GM12878 (cell line): ENCODE results near the gene THNSL1. TPM values are rescaled to one million over a fixed set of nuclear protein-coding genes. Genes with fewer than 3 reads are reported as not detected.

Experiments
- ATAC-seq: fragments of 200-7000 bp; cut with Tn5 transposase; 3 replicates; pipeline ENCODE4 v1.9.1; 2020; ENCODE audit warnings: mild to moderate bottlenecking, moderate library complexity
- BruUV-seq: library from RNA; stranded (reverse); fragments of 400-500 nt; replicated peaks from 2 replicates; lab custom pipeline; 2021; lab: Mats Ljungman, UMichigan
- CTCF ChIA-PET: fragments of 300-600 bp; sonication (Branson Sonifier 250); formaldehyde crosslinking; extraction: SDS; loops from one replicate; lab custom pipeline; 2021; ENCODE audit warnings: inconsistent platforms; lab: Yijun Ruan, JAX
- POLR2A ChIA-PET: fragments of 350-600 bp; formaldehyde crosslinking; extraction: SDS; loops from one replicate; lab custom pipeline; 2021; ENCODE audit warnings: inconsistent platforms; lab: Charles Lee
- RAD21 ChIA-PET: fragments of 300-600 bp; sonication (Branson Sonifier 250); formaldehyde crosslinking; loops from one replicate; lab custom pipeline; 2023; ENCODE audit warnings: antibody characterized with exemption; ENCODE audit not compliant: unreplicated experiment; lab: Charles Lee
- SMC1A ChIA-PET: fragments of 300-600 bp; sonication (Branson Sonifier 250); formaldehyde crosslinking; loops from one replicate; lab custom pipeline; 2023; ENCODE audit not compliant: unreplicated experiment, uncharacterized antibody; lab: Charles Lee
- DNase-seq: peaks from one replicate; pipeline ENCODE4 v3.0.0-alpha.2; 2011; ENCODE audit warnings: low read depth, low spot score
- FAIRE-seq: peaks from 3 replicates; lab custom pipeline; 2011; peaks lifted over from hg19 to GRCh38; lab: Jason Lieb, UNC
- H2AFZ ChIP-seq: 2 replicates; pipeline ENCODE4 v1.6.0; 2011; ENCODE audit warnings: low read depth, low read length, control low read depth; ENCODE audit not compliant: control insufficient read depth
- H3K27ac ChIP-seq: 2 replicates; pipeline ENCODE4 v1.5.1; 2011; ENCODE audit warnings: control low read depth; ENCODE audit not compliant: control insufficient read depth, insufficient read depth
- H3K27me3 ChIP-seq, 2 experiments: replicated peaks in 1 of 2; 2 replicates each; pipeline versions ENCODE4 v1.6.0 to v1.6.1; 2011; ENCODE audit warnings: low read length in 1 of 2; ENCODE audit not compliant: control insufficient read depth in 2 of 2, insufficient read depth in 2 of 2
- H3K36me3 ChIP-seq, 2 experiments: 2 replicates each; pipeline ENCODE4 v1.5.1; 2011; ENCODE audit warnings: low read length in 1 of 2; ENCODE audit not compliant: control insufficient read depth in 2 of 2, insufficient read depth in 2 of 2
- H3K4me1 ChIP-seq: 2 replicates; pipeline ENCODE4 v1.6.1; 2011; ENCODE audit warnings: mild to moderate bottlenecking, low read length, moderate library complexity, mixed read lengths; ENCODE audit not compliant: control insufficient read depth, insufficient read depth
- H3K4me2 ChIP-seq: 2 replicates; pipeline ENCODE4 v1.6.0; 2011; ENCODE audit warnings: control low read depth; ENCODE audit not compliant: control insufficient read depth, insufficient read depth
- H3K4me3 ChIP-seq: fragments of 200-600 bp; sonication (generic); 2 replicates; pipeline ENCODE4 v1.5.1; 2016
- H3K79me2 ChIP-seq: 2 replicates; pipeline ENCODE4 v1.6.0; 2011; ENCODE audit warnings: low read length; ENCODE audit not compliant: control insufficient read depth, insufficient read depth
- H3K9ac ChIP-seq: 2 replicates; pipeline ENCODE4 v1.8.0; 2011; ENCODE audit warnings: low read length, control low read depth, mixed read lengths; ENCODE audit not compliant: control insufficient read depth, insufficient read depth
- H3K9me3 ChIP-seq: replicated peaks from 3 replicates; pipeline ENCODE4 v1.5.1; 2011; ENCODE audit warnings: mild to moderate bottlenecking, low read length; ENCODE audit not compliant: control insufficient read depth, insufficient read depth
- H4K20me1 ChIP-seq: 2 replicates; pipeline ENCODE4 v1.6.0; 2011; ENCODE audit not compliant: control insufficient read depth, insufficient read depth
- HDGF ChIP-seq: fragments of 450-650 bp; IDR thresholded peaks from 2 replicates; pipeline ENCODE4 v1.6.1; 2016; ENCODE audit warnings: antibody characterized with exemption
- IKZF2 ChIP-seq, 2 experiments: fragments of 450-650 bp; IDR thresholded peaks; 2 replicates each; pipeline ENCODE4 v1.6.1; 2017; ENCODE audit warnings: mild to moderate bottlenecking in 2 of 2, moderate library complexity in 2 of 2
- JUNB ChIP-seq: IDR thresholded peaks from 2 replicates; pipeline ENCODE4 v1.6.1; 2016; ENCODE audit warnings: antibody characterized with exemption, mild to moderate bottlenecking
- KLF5 ChIP-seq: fragments of 450-650 bp; IDR thresholded peaks from 2 replicates; pipeline ENCODE4 v1.6.1; 2014; ENCODE audit warnings: mild to moderate bottlenecking; ENCODE audit not compliant: partially characterized antibody
- NRF1 ChIP-seq: conservative IDR thresholded peaks from 2 replicates; pipeline ENCODE4 v1.6.1; 2011; ENCODE audit warnings: mild to moderate bottlenecking, low read depth, low read length, improper control_type of control experiment
- PML ChIP-seq: IDR thresholded peaks from 2 replicates; pipeline ENCODE4 v1.6.1; 2012; ENCODE audit warnings: low read length, inconsistent platforms
- SRF ChIP-seq, 2 experiments: IDR thresholded peaks; 2 replicates each; pipeline ENCODE4 v1.6.1; 2011; ENCODE audit warnings: low read depth in 2 of 2, low read length in 2 of 2, mild to moderate bottlenecking in 1 of 2, moderate library complexity in 1 of 2
- ZNF274 ChIP-seq: IDR thresholded peaks from one replicate; pipeline ENCODE4 v1.8.0; 2011; ENCODE audit not compliant: insufficient read length, insufficient read depth
- WGBS: methylation state at CpG from one replicate; pipeline ENCODE4 v1.1.6; 2016; ENCODE audit warnings: low lambda C conversion rate; ENCODE audit not compliant: insufficient replicate concordance, insufficient coverage; ENCODE audit errors: missing lambda C conversion rate; 5-methylcytosine and 5-hydroxymethylcytosine counted together
- in situ Hi-C: fragments of 300-500 bp; cut with MboI; formaldehyde crosslinking; loops from 9 replicates; pipeline ENCODE4 v1.14.3; 2018; ENCODE audit warnings: mixed read lengths
- intact Hi-C: fragments of 100-400 bp; cut with micrococcal nuclease; formaldehyde crosslinking; loops from one replicate; pipeline ENCODE4 v1.14.2; 2022; ENCODE audit not compliant: unreplicated experiment
- polyA plus RNA-seq, 11 experiments: library from polyadenylated mRNA; depleted of rRNA in 4 of 11; unstranded in 6 of 11; stranded (reverse) in 5 of 11; fragments of >200 nt; fragmentation: Nextera tagmentation in 4 of 11; fragmentation: Illumina TruSeq in 1 of 11; extraction: Ambion mirVana in 4 of 11; extraction: Trizol in 1 of 11; gene quantifications; 1 replicate in 1 of 11; 2 replicates in 10 of 11; pipeline versions ENCODE4 v1.2.1 to v1.2.3, GENCODE V29; 2011 to 2016; ENCODE audit warnings: inconsistent platforms in 2 of 11, missing spikeins in 2 of 11, low read depth in 1 of 11
- total RNA-seq, 4 experiments: library from RNA; depleted of rRNA in 3 of 4; stranded (reverse); fragments of >200 nt in 3 of 4; fragmentation: Illumina TruSeq in 1 of 4; extraction: Trizol in 1 of 4; gene quantifications; 2 replicates each; pipeline versions ENCODE4 v1.2.1 to v1.2.3, GENCODE V29; 2013 to 2021
- TF ChIP-seq, protein P1 (sequence below): fragments of 450-650 bp; IDR thresholded peaks from 2 replicates; pipeline ENCODE4 v1.6.1; 2018; ENCODE audit warnings: mild to moderate bottlenecking, low read depth, moderate library complexity; ENCODE audit not compliant: partially characterized antibody
- TF ChIP-seq, protein P2 (sequence below): fragments of 450-650 bp; IDR thresholded peaks from 2 replicates; pipeline ENCODE4 v1.6.1; 2016; ENCODE audit warnings: mild to moderate bottlenecking, moderate library complexity, borderline replicate concordance
- TF ChIP-seq, protein P3 (sequence below): IDR thresholded peaks from 2 replicates; pipeline ENCODE4 v1.6.1; 2012; ENCODE audit warnings: low read depth, low read length, improper control_type of control experiment
- TF ChIP-seq, protein P4 (sequence below): fragments of 450-650 bp; IDR thresholded peaks from 2 replicates; pipeline ENCODE4 v1.6.1; 2017; ENCODE audit warnings: antibody characterized with exemption, mild to moderate bottlenecking, moderate library complexity

Gene THNSL1
- total and polyA plus RNA-seq, 10 of the 15 experiments (the other 5 are each of a cell fraction or from before 2014, with no cell fraction given): 4.2 to 17.5 (median 6.2) TPM

DNA sequence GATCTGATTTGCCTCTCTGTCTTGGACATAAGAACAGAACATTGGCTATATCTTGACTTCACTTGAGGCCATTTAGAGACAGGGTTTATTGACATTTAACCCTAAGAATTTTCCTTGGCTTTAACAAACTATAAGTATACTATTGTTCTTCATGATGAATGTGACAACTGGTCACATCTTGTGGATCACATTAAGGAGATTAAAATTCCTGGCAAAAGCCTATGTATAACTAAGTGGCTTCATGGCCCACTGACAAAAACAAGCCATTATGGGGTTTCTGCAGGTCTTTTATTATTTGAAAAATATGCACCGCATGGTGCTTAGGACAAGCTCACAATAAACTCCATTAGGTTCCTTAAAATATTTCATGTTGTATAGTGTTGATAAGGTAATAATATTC is 54.8 kb downstream of the THNSL1 start:
- ATAC-seq (no peak), FAIRE-seq (no peak), DNase-seq (no peak)
- no peak overlapping the region for H3K4me3 ChIP-seq
- POLR2A ChIA-PET: no interaction called here
- no peak overlapping the region for H2AFZ ChIP-seq
- no peaks in the 10 kb centered on the region for H3K79me2 ChIP-seq
- CTCF ChIA-PET: interaction anchor here (1.6 kb wide), 1 partner anchor 9 kb away, joined by 5 read pairs; no protein-coding TSS in a partner anchor
- no peak overlapping the region for H3K4me2 ChIP-seq
- no peak overlapping the region for H3K9ac ChIP-seq
- H4K20me1 ChIP-seq: no peaks in the 10 kb centered on the region
- intact Hi-C loops: loop anchor here (10.0 kb wide), 1 partner anchor 56 kb away; the partner anchor contains the start of genes ENKUR and THNSL1
- WGBS: 100% methylated on average over 1 of the region's 1 CpG
- TF ChIP-seq IKZF2 (IDR thresholded peaks at IDR 0.05): no peak
- TF ChIP-seq, protein P1, sequence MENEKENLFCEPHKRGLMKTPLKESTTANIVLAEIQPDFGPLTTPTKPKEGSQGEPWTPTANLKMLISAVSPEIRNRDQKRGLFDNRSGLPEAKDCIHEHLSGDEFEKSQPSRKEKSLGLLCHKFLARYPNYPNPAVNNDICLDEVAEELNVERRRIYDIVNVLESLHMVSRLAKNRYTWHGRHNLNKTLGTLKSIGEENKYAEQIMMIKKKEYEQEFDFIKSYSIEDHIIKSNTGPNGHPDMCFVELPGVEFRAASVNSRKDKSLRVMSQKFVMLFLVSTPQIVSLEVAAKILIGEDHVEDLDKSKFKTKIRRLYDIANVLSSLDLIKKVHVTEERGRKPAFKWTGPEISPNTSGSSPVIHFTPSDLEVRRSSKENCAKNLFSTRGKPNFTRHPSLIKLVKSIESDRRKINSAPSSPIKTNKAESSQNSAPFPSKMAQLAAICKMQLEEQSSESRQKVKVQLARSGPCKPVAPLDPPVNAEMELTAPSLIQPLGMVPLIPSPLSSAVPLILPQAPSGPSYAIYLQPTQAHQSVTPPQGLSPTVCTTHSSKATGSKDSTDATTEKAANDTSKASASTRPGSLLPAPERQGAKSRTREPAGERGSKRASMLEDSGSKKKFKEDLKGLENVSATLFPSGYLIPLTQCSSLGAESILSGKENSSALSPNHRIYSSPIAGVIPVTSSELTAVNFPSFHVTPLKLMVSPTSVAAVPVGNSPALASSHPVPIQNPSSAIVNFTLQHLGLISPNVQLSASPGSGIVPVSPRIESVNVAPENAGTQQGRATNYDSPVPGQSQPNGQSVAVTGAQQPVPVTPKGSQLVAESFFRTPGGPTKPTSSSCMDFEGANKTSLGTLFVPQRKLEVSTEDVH: no peak
- TF ChIP-seq SRF (IDR thresholded peaks at IDR 0.05; ENCODE audit: low read depth in 2 of 2, low read length in 2 of 2): no peak
- TF ChIP-seq, protein P2, sequence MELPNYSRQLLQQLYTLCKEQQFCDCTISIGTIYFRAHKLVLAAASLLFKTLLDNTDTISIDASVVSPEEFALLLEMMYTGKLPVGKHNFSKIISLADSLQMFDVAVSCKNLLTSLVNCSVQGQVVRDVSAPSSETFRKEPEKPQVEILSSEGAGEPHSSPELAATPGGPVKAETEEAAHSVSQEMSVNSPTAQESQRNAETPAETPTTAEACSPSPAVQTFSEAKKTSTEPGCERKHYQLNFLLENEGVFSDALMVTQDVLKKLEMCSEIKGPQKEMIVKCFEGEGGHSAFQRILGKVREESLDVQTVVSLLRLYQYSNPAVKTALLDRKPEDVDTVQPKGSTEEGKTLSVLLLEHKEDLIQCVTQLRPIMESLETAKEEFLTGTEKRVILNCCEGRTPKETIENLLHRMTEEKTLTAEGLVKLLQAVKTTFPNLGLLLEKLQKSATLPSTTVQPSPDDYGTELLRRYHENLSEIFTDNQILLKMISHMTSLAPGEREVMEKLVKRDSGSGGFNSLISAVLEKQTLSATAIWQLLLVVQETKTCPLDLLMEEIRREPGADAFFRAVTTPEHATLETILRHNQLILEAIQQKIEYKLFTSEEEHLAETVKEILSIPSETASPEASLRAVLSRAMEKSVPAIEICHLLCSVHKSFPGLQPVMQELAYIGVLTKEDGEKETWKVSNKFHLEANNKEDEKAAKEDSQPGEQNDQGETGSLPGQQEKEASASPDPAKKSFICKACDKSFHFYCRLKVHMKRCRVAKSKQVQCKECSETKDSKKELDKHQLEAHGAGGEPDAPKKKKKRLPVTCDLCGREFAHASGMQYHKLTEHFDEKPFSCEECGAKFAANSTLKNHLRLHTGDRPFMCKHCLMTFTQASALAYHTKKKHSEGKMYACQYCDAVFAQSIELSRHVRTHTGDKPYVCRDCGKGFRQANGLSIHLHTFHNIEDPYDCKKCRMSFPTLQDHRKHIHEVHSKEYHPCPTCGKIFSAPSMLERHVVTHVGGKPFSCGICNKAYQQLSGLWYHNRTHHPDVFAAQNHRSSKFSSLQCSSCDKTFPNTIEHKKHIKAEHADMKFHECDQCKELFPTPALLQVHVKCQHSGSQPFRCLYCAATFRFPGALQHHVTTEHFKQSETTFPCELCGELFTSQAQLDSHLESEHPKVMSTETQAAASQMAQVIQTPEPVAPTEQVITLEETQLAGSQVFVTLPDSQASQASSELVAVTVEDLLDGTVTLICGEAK: no peak
- TF ChIP-seq NRF1: no peak
- no peak for TF ChIP-seq KLF5
- TF ChIP-seq, protein P3, sequence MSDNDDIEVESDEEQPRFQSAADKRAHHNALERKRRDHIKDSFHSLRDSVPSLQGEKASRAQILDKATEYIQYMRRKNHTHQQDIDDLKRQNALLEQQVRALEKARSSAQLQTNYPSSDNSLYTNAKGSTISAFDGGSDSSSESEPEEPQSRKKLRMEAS: no peak
- no peak for TF ChIP-seq JUNB
- TF ChIP-seq, protein P4, sequence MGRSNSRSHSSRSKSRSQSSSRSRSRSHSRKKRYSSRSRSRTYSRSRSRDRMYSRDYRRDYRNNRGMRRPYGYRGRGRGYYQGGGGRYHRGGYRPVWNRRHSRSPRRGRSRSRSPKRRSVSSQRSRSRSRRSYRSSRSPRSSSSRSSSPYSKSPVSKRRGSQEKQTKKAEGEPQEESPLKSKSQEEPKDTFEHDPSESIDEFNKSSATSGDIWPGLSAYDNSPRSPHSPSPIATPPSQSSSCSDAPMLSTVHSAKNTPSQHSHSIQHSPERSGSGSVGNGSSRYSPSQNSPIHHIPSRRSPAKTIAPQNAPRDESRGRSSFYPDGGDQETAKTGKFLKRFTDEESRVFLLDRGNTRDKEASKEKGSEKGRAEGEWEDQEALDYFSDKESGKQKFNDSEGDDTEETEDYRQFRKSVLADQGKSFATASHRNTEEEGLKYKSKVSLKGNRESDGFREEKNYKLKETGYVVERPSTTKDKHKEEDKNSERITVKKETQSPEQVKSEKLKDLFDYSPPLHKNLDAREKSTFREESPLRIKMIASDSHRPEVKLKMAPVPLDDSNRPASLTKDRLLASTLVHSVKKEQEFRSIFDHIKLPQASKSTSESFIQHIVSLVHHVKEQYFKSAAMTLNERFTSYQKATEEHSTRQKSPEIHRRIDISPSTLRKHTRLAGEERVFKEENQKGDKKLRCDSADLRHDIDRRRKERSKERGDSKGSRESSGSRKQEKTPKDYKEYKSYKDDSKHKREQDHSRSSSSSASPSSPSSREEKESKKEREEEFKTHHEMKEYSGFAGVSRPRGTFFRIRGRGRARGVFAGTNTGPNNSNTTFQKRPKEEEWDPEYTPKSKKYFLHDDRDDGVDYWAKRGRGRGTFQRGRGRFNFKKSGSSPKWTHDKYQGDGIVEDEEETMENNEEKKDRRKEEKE: no peak
- TF ChIP-seq ZNF274: no peak
- no peak for TF ChIP-seq PML
- no peak for TF ChIP-seq HDGF
- H3K4me1 ChIP-seq: no peaks in the 10 kb centered on the region
- H3K9me3 ChIP-seq: no peaks in the 10 kb centered on the region
- no peaks in the 10 kb centered on the region for H3K27me3 ChIP-seq
- SMC1A ChIA-PET: interaction anchor here (0.6 to 2.3 kb wide), 4 partner anchors 9 to 784 kb away, joined by 3 to 8 read pairs (median 4); no protein-coding TSS in a partner anchor
- no TSS peak for BruUV-seq
- no peaks in the 10 kb centered on the region for H3K36me3 ChIP-seq
- H3K27ac ChIP-seq: no peak overlapping the region
- RAD21 ChIA-PET: interaction anchor here (0.5 kb wide), 1 partner anchor 128 kb away, joined by 3 read pairs; no protein-coding TSS in a partner anchor
- in situ Hi-C loops: loop anchor here (5.0 kb wide), 1 partner anchor 434 kb away; no protein-coding TSS in a partner anchor
